Fibroblast of lung (primary cell): Measurements from ENCODE around the gene EDARADD. TPM values are rescaled to one million over a fixed set of nuclear protein-coding genes. Genes with fewer than 3 reads are reported as not detected.
"Not testable (repeated sequence)": the region's sequence is repeated elsewhere in the genome, so short reads cannot be mapped to it uniquely, and the experiment has no call there.

Experiments used
- DNase-seq, 2 donors: peaks; one replicate each; pipeline versions ENCODE4 v3.0.0 to v3.0.0-alpha.2; 2010; ENCODE audit warnings: low read depth in 2 of 2
- H2AFZ ChIP-seq: 2 replicates; pipeline ENCODE4 v1.5.1; 2012; ENCODE audit warnings: low read length, control low read depth, inconsistent platforms
- H3K27ac ChIP-seq: 2 replicates; pipeline ENCODE4 v1.5.1; 2011; ENCODE audit warnings: low read length, control low read depth; ENCODE audit not compliant: insufficient read depth
- H3K27me3 ChIP-seq: 2 replicates; pipeline ENCODE4 v1.5.1; 2011; ENCODE audit warnings: mild to moderate bottlenecking, low read length; ENCODE audit not compliant: control insufficient read depth, insufficient read depth
- H3K36me3 ChIP-seq: 2 replicates; pipeline ENCODE4 v1.5.1; 2011; ENCODE audit warnings: low read length; ENCODE audit not compliant: control insufficient read depth, insufficient read depth
- H3K4me1 ChIP-seq: 2 replicates; pipeline ENCODE4 v1.5.1; 2011; ENCODE audit warnings: low read length; ENCODE audit not compliant: control insufficient read depth, insufficient read depth; ENCODE audit errors: extremely low read depth
- H3K4me2 ChIP-seq: 2 replicates; pipeline ENCODE4 v1.5.1; 2011; ENCODE audit warnings: low read length, control low read depth; ENCODE audit not compliant: insufficient read depth; ENCODE audit errors: extremely low read depth
- H3K4me3 ChIP-seq, 4 experiments: fragments of 200-600 bp in 1 of 4; sonication (generic) in 1 of 4; replicated peaks in 1 of 4; 2 replicates each; pipeline ENCODE4 v1.5.1; 2011 to 2016; ENCODE audit warnings: low read length in 4 of 4, low read depth in 3 of 4, mild to moderate bottlenecking in 3 of 4, control low read depth in 2 of 4, inconsistent platforms in 1 of 4, mixed read lengths in 1 of 4; ENCODE audit not compliant: insufficient read depth in 1 of 4; ENCODE audit errors: control extremely low read depth in 1 of 4
- H3K79me2 ChIP-seq: 2 replicates; pipeline ENCODE4 v1.5.1; 2012; ENCODE audit warnings: mild to moderate bottlenecking, low read length, inconsistent platforms; ENCODE audit not compliant: control insufficient read depth, insufficient read depth
- H3K9ac ChIP-seq: 2 replicates; pipeline ENCODE4 v1.5.1; 2011; ENCODE audit warnings: mild to moderate bottlenecking, low read length, control low read depth; ENCODE audit not compliant: insufficient read depth
- H3K9me3 ChIP-seq: 2 replicates; pipeline ENCODE4 v1.5.1; 2012; ENCODE audit warnings: low read depth, low read length; ENCODE audit not compliant: control insufficient read depth, insufficient read depth
- H4K20me1 ChIP-seq: 2 replicates; pipeline ENCODE4 v1.5.1; 2011; ENCODE audit warnings: low read length; ENCODE audit not compliant: control insufficient read depth, insufficient read depth; ENCODE audit errors: extremely low read depth
- EZH2 ChIP-seq: IDR thresholded peaks from 2 replicates; pipeline ENCODE4 v1.5.1; 2012; ENCODE audit warnings: low read length, control low read depth, mild to moderate bottlenecking; ENCODE audit errors: missing control alignments
- polyA plus RNA-seq, 2 donors: library from polyadenylated mRNA; depleted of rRNA in 1 of 2; stranded (reverse) in 1 of 2; unstranded in 1 of 2; fragments of >200 nt; gene quantifications; 2 replicates each; pipeline ENCODE4 v1.2.1, GENCODE V29; 2011 to 2012; ENCODE audit warnings: missing spikeins in 1 of 2
- total RNA-seq: library from RNA; depleted of rRNA; stranded (reverse); fragments of >200 nt; gene quantifications from 2 replicates; pipeline ENCODE4 v1.2.1, GENCODE V29; 2014
- TF ChIP-seq, protein P1 (sequence below), 2 donors: IDR thresholded peaks in 1 of 2; conservative IDR thresholded peaks in 1 of 2; 1 replicate in 1 of 2; 2 replicates in 1 of 2; pipeline ENCODE4 v1.5.1; 2011 to 2012; ENCODE audit warnings: low read length in 2 of 2, control low read depth in 1 of 2, inconsistent platforms in 1 of 2, low read depth in 1 of 2, mild to moderate bottlenecking in 1 of 2

The EDARADD gene
- total and polyA plus RNA-seq, 2 donors (not counting 1 experiment from before 2014, with no cell fraction given), result not detected

- H3K4me1 ChIP-seq, result no peaks in the 10 kb centered on the region
- no peaks in the 10 kb centered on the region for H3K79me2 ChIP-seq
- H3K27me3 ChIP-seq, result no peaks in the 10 kb centered on the region
- no peak for TF ChIP-seq EZH2
- TF ChIP-seq, protein P1, sequence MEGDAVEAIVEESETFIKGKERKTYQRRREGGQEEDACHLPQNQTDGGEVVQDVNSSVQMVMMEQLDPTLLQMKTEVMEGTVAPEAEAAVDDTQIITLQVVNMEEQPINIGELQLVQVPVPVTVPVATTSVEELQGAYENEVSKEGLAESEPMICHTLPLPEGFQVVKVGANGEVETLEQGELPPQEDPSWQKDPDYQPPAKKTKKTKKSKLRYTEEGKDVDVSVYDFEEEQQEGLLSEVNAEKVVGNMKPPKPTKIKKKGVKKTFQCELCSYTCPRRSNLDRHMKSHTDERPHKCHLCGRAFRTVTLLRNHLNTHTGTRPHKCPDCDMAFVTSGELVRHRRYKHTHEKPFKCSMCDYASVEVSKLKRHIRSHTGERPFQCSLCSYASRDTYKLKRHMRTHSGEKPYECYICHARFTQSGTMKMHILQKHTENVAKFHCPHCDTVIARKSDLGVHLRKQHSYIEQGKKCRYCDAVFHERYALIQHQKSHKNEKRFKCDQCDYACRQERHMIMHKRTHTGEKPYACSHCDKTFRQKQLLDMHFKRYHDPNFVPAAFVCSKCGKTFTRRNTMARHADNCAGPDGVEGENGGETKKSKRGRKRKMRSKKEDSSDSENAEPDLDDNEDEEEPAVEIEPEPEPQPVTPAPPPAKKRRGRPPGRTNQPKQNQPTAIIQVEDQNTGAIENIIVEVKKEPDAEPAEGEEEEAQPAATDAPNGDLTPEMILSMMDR (conservative IDR thresholded peaks at IDR 0.05 in 1 of 2, IDR thresholded peaks at IDR 0.05 in 1 of 2; ENCODE audit: low read depth in 1 of 2, low read length in 2 of 2), result no peak
- H3K4me3 ChIP-seq, result no peak overlapping the region
- H3K36me3 ChIP-seq, result no peaks in the 10 kb centered on the region
- no peaks in the 10 kb centered on the region for H3K9me3 ChIP-seq
- H3K27ac ChIP-seq, result no peak overlapping the region
- DNase-seq, result no peak
- no peak overlapping the region for H3K9ac ChIP-seq
- no peaks in the 10 kb centered on the region for H4K20me1 ChIP-seq
- no peak overlapping the region for H2AFZ ChIP-seq
- H3K4me2 ChIP-seq, result no peak overlapping the region
These were observed 64.9 kb downstream of the EDARADD start for GRCh38 chr1:236458996-236459395.

DNA sequence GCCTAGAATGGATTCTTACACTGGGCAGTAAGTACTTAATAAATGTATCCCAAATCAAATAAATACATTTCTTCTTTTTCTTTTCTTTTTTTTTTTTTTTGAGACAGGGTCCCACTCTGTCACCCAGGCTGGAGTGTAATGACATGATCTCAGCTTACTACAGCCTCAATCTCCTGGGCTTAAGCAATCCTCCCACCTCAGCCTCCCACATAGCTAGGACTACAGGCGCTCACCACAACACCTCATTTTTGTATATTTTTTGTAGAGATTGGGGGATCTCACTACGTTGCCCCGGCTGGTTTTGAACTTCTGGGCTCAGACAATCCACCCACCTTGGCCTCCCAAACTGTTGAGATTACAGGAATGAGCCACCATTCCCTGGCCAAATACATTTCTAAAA lies 66.0 kb downstream of the EDARADD start:
- Histone ChIP-seq H3K79me2 (no peaks in the 10 kb centered on the region), H3K36me3 (no peaks in the 10 kb centered on the region), H4K20me1 (no peaks in the 10 kb centered on the region), H3K27ac (no peak overlapping the region), H3K4me2 (no peak overlapping the region), H3K9me3 (no peaks in the 10 kb centered on the region), H2AFZ (no peak overlapping the region), H3K9ac (no peak overlapping the region), H3K27me3 (no peaks in the 10 kb centered on the region), H3K4me3 (no peak overlapping the region), H3K4me1 (no peaks in the 10 kb centered on the region)
- no peak for TF ChIP-seq EZH2
- TF ChIP-seq, protein P1 (conservative IDR thresholded peaks at IDR 0.05 in 1 of 2, IDR thresholded peaks at IDR 0.05 in 1 of 2; ENCODE audit: low read depth in 1 of 2, low read length in 2 of 2), result no peak
- DNase-seq, result no peak

DNA sequence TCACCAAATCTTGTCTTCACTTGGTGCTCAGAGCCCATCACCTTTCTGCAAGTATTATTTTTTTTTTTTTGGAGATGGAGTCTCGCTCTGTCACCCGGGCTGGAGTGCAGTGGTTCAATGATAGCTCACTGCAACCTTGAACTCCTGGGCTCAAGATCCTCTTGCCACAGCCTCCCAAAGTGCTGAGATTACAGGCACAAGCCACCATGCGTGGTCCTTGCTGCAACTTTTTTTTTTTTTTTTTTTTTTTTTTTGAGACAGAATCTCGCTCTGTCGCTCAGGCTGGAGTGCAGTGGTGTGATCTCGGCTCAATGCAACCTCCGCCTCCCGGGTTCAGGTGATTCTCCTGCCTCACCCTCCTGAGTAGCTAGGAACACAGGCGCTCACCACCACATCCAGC lies 70.1 kb downstream of the EDARADD start:
- H3K27me3 ChIP-seq, H3K4me2 ChIP-seq: not testable (repeated sequence)

More for the DNA sequence above, 70.1 kb downstream of the EDARADD start:
- H2AFZ ChIP-seq, DNase-seq, H3K36me3 ChIP-seq, H3K9me3 ChIP-seq, H4K20me1 ChIP-seq, H3K4me1 ChIP-seq, H3K27ac ChIP-seq, H3K4me3 ChIP-seq, H3K79me2 ChIP-seq, H3K9ac ChIP-seq: not testable (repeated sequence)
